DOHH2 (cell line): ENCODE measurements around the gene BRMS1.

Source experiments
- H3F3A ChIP-seq: fragments of 200-600 bp; sonication (generic), shearing (Covaris generic); 2 replicates; pipeline ENCODE4 v1.6.0; 2016; ENCODE audit warnings: antibody characterized with exemption, mild to moderate bottlenecking; ENCODE audit not compliant: control insufficient read depth, insufficient read depth
- H3K27ac ChIP-seq: fragments of 200-600 bp; sonication (generic); 2 replicates; pipeline ENCODE4 v1.5.1; 2014; ENCODE audit warnings: low read depth, mild to moderate bottlenecking, low read length, moderate library complexity
- H3K27me3 ChIP-seq: fragments of 200-600 bp; sonication (generic); 2 replicates; pipeline ENCODE4 v1.6.1; 2014; ENCODE audit warnings: mild to moderate bottlenecking, low read length, mixed read lengths; ENCODE audit not compliant: control insufficient read depth
- H3K36me3 ChIP-seq: fragments of 200-600 bp; sonication (generic); 2 replicates; pipeline ENCODE4 v1.6.1; 2014; ENCODE audit warnings: mild to moderate bottlenecking, low read length, moderate library complexity, mixed read lengths; ENCODE audit not compliant: control insufficient read depth
- H3K4me1 ChIP-seq: fragments of 200-600 bp; sonication (generic); 2 replicates; pipeline ENCODE4 v1.6.1; 2014; ENCODE audit warnings: mild to moderate bottlenecking, low read length, mixed read lengths; ENCODE audit not compliant: control insufficient read depth
- H3K4me2 ChIP-seq: fragments of 200-600 bp; sonication (generic); 2 replicates; pipeline ENCODE4 v1.6.0; 2014; ENCODE audit warnings: mild to moderate bottlenecking, low read length, moderate library complexity
- H3K4me3 ChIP-seq: fragments of 200-600 bp; sonication (generic); 2 replicates; pipeline ENCODE4 v1.5.1; 2014; ENCODE audit warnings: mild to moderate bottlenecking, low read length, mixed read lengths
- H3K79me2 ChIP-seq: fragments of 200-600 bp; sonication (generic); 2 replicates; pipeline ENCODE4 v1.6.1; 2014; ENCODE audit warnings: mild to moderate bottlenecking, low read length, mixed read lengths; ENCODE audit not compliant: control insufficient read depth
- H3K9me2 ChIP-seq: fragments of 200-600 bp; sonication (generic); replicated peaks from 2 replicates; pipeline ENCODE4 v1.6.1; 2014; ENCODE audit warnings: mild to moderate bottlenecking, low read length, mixed read lengths; ENCODE audit not compliant: control insufficient read depth
- H3K9me3 ChIP-seq: fragments of 200-600 bp; sonication (generic); 2 replicates; pipeline ENCODE4 v1.6.1; 2014; ENCODE audit warnings: antibody characterized with exemption, low read length, mixed read lengths; ENCODE audit not compliant: control insufficient read depth, insufficient read depth
- H4K20me1 ChIP-seq: fragments of 200-600 bp; sonication (generic); 2 replicates; pipeline ENCODE4 v1.6.0; 2014; ENCODE audit warnings: low read depth, mild to moderate bottlenecking, antibody characterized with exemption, low read length, moderate library complexity; ENCODE audit not compliant: control insufficient read depth, insufficient read depth
- EZH2phosphoT487 ChIP-seq: fragments of 200-600 bp; sonication (generic); IDR thresholded peaks from 2 replicates; pipeline ENCODE4 v1.6.1; 2017; ENCODE audit warnings: borderline replicate concordance, mild to moderate bottlenecking, antibody characterized with exemption, low read length, moderate library complexity, mixed read lengths
- TF ChIP-seq, protein P1 (sequence below): fragments of 200-600 bp; sonication (generic); IDR thresholded peaks from one replicate; pipeline ENCODE4 v1.5.1; 2014; ENCODE audit warnings: antibody characterized with exemption, mild to moderate bottlenecking, low read depth, low read length; ENCODE audit not compliant: poor library complexity, severe bottlenecking

The BRMS1 gene

GRCh38 chr11:66334605-66335442 is 10.1 kb downstream of the BRMS1 start:
- Histone ChIP-seq H3K4me2 (no peak overlapping the region), H3K27ac (no peak overlapping the region), H3K36me3 (peaks cover 26% of the 10 kb centered on the region), H3K79me2 (no peaks in the 10 kb centered on the region), H3K4me3 (no peak overlapping the region), H4K20me1 (no peaks in the 10 kb centered on the region), H3K27me3 (no peaks in the 10 kb centered on the region), H3K9me3 (no peaks in the 10 kb centered on the region), H3K9me2 (no peaks in the 10 kb centered on the region), H3F3A (no peaks in the 10 kb centered on the region), H3K4me1 (peaks cover 9% of the 10 kb centered on the region)
- TF ChIP-seq, protein P1, sequence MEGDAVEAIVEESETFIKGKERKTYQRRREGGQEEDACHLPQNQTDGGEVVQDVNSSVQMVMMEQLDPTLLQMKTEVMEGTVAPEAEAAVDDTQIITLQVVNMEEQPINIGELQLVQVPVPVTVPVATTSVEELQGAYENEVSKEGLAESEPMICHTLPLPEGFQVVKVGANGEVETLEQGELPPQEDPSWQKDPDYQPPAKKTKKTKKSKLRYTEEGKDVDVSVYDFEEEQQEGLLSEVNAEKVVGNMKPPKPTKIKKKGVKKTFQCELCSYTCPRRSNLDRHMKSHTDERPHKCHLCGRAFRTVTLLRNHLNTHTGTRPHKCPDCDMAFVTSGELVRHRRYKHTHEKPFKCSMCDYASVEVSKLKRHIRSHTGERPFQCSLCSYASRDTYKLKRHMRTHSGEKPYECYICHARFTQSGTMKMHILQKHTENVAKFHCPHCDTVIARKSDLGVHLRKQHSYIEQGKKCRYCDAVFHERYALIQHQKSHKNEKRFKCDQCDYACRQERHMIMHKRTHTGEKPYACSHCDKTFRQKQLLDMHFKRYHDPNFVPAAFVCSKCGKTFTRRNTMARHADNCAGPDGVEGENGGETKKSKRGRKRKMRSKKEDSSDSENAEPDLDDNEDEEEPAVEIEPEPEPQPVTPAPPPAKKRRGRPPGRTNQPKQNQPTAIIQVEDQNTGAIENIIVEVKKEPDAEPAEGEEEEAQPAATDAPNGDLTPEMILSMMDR = no peak
- TF ChIP-seq EZH2phosphoT487 = no peak

DNA sequence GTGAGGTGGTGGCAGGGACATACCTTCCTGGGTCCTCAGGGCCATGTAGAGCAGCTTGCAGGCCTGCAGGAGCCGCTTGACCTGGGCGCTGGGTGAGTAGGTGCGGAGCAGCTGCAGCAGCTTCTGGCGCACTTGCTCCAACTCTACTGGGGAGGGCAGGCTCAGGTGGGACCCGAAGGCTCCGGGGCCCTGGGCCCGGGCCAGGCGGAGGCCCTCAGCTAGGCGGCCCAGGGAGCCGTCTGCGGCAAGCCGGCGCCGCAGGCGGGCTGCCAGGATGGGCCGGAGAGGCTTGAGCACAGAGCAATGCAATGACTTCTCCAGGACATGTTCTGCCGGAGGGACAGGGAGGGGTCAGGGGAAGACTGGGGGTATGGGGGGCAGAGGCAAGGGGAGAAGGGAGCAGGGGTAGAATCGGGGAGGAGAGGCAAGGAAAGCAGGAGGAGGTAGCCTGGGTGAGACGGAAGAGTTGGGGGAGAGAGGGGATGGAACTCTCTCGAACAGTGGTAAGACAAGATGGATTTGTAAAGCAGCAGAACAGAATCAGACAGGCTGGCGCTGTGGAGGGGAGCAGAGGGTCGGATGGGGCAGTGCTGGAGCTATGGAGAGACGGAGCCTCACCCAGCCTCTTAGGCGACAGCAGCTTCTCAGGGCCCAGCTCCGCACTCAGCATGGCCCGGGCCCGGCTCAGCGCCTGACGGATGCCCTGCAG is 10.9 kb downstream of the BRMS1 start:
- H3K79me2 ChIP-seq = no peaks in the 10 kb centered on the region
- H3K9me3 ChIP-seq = no peaks in the 10 kb centered on the region
- no peaks in the 10 kb centered on the region for H3F3A ChIP-seq
- peaks cover 10% of the 10 kb centered on the region for H3K4me1 ChIP-seq
- H3K4me2 ChIP-seq = no peak overlapping the region
- no peaks in the 10 kb centered on the region for H4K20me1 ChIP-seq
- H3K9me2 ChIP-seq = no peaks in the 10 kb centered on the region
- H3K27me3 ChIP-seq = no peaks in the 10 kb centered on the region
- H3K36me3 ChIP-seq = peaks cover 18% of the 10 kb centered on the region
- no peak overlapping the region for H3K27ac ChIP-seq
- no peak overlapping the region for H3K4me3 ChIP-seq
- no peak for TF ChIP-seq EZH2phosphoT487
- TF ChIP-seq, protein P1 = no peak

DNA sequence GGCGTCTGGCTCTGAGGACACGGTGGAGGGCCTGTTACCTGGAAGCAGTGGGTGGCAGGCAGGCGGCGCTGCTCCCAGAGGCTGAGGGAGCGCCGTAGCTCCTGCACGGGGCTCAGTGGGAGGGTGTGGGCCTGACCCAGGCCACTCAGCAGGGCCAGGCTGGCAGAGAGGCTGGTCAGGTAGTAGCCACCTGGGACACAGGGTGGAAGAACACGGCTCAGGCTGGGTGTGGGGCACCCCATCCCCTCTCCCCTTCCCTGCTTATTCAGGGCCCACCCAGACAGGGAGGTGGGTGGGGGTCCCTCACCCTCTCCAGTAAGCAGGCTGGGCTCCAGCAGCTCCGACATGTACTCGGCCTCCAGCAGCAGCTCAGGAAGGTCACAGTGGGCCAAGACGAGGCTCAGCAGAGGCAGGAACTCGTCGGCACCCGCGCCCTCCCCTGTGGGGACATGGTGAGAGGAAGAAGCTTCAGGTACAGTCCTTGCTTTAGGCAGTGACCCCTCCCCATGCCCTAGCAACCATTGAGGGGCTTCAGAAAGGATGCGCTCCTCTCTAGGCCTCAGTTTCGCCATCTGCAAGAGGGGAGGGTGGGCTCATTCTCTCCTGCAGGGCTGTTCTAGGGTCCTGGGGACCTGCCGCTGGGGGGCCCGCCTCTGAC is 11.6 kb downstream of the BRMS1 start:
- H3F3A ChIP-seq = no peaks in the 10 kb centered on the region
- peaks cover 17% of the 10 kb centered on the region for H3K4me1 ChIP-seq
- no peaks in the 10 kb centered on the region for H3K79me2 ChIP-seq
- H3K36me3 ChIP-seq = peaks cover 11% of the 10 kb centered on the region
- no peak overlapping the region for H3K27ac ChIP-seq
- no peaks in the 10 kb centered on the region for H4K20me1 ChIP-seq
- no peak for TF ChIP-seq EZH2phosphoT487
- TF ChIP-seq, protein P1 = no peak
- no peak overlapping the region for H3K4me2 ChIP-seq
- no peak overlapping the region for H3K4me3 ChIP-seq
- no peaks in the 10 kb centered on the region for H3K9me3 ChIP-seq
- H3K27me3 ChIP-seq = no peaks in the 10 kb centered on the region
- no peaks in the 10 kb centered on the region for H3K9me2 ChIP-seq
